K562 (cell line): ENCODE measurements around the gene SLC24A3. TPM values are rescaled to one million over a fixed set of nuclear protein-coding genes. Genes with fewer than 3 reads are reported as not detected.

Experiments used
- FOXJ2 ChIP-seq: fragments of 200-800 bp; sonication (Bioruptor generic); IDR thresholded peaks from 2 replicates; pipeline ENCODE4 v1.6.1; 2016; ENCODE audit warnings: missing genetic modification characterization, missing compliant biosample characterization
- KDM5B ChIP-seq: fragments of 200-600 bp; sonication (generic); IDR thresholded peaks from 2 replicates; pipeline ENCODE4 v1.6.1; 2012; ENCODE audit warnings: low read depth, mild to moderate bottlenecking, moderate library complexity, low read length, control low read depth, inconsistent platforms; ENCODE audit not compliant: insufficient replicate concordance
- POLR2G ChIP-seq: fragments of 200-400 bp; formaldehyde crosslinking; IDR thresholded peaks from 2 replicates; pipeline ENCODE4 v1.6.1; 2017; ENCODE audit warnings: low read depth, mild to moderate bottlenecking, antibody characterized with exemption, low read length, moderate library complexity
- PYGO2 ChIP-seq: fragments of 450-650 bp; IDR thresholded peaks from 2 replicates; pipeline ENCODE4 v1.6.1; 2016; ENCODE audit warnings: mild to moderate bottlenecking, missing genetic modification characterization, moderate library complexity, missing compliant biosample characterization
- RUNX1 ChIP-seq: sonication (generic); IDR thresholded peaks from 2 replicates; pipeline ENCODE4 v1.6.1; 2016; ENCODE audit warnings: antibody characterized with exemption, low read depth
- SRSF7 ChIP-seq: fragments of 200-400 bp; formaldehyde crosslinking; optimal IDR thresholded peaks from 2 replicates; pipeline ENCODE3; 2017; ENCODE audit warnings: mild to moderate bottlenecking, low read depth, low read length
- ZBTB33 ChIP-seq: sonication (generic); formaldehyde crosslinking; IDR thresholded peaks from 2 replicates; pipeline ENCODE4 v1.8.1; 2023; ENCODE audit warnings: mild to moderate bottlenecking, missing genetic modification reagents
- ZNF175 ChIP-seq: fragments of 200-800 bp; sonication (Bioruptor generic); IDR thresholded peaks from 2 replicates; pipeline ENCODE4 v1.6.1; 2016; ENCODE audit warnings: low read depth, mild to moderate bottlenecking, missing genetic modification characterization, missing compliant biosample characterization
- ZNF584 ChIP-seq: fragments of 200-800 bp; sonication (Bioruptor generic); IDR thresholded peaks from 2 replicates; pipeline ENCODE4 v1.6.1; 2016; ENCODE audit warnings: low read depth, mild to moderate bottlenecking, missing genetic modification characterization, missing compliant biosample characterization
- polyA plus RNA-seq, 8 experiments: library from polyadenylated mRNA; depleted of rRNA in 4 of 8; stranded (reverse) in 5 of 8; unstranded in 3 of 8; fragments of >200 nt; fragmentation: Nextera tagmentation in 2 of 8; fragmentation: Illumina TruSeq in 1 of 8; extraction: Ambion mirVana in 2 of 8; extraction: Trizol in 1 of 8; gene quantifications; 2 replicates each; pipeline versions ENCODE4 v1.2.1 to v1.2.3, GENCODE V29; 2011 to 2014; ENCODE audit warnings: inconsistent platforms in 1 of 8, missing spikeins in 1 of 8
- total RNA-seq, 7 experiments: library from RNA; depleted of rRNA in 6 of 7; stranded (reverse); fragments of >200 nt in 6 of 7; fragmentation: Illumina TruSeq in 2 of 7; extraction: Trizol in 2 of 7; gene quantifications; 2 replicates each; pipeline versions ENCODE4 v1.2.1 to v1.2.3, GENCODE V29; 2011 to 2021; ENCODE audit warnings: low replicate concordance in 1 of 7
- TF ChIP-seq, protein P1 (sequence below): sonication (generic); formaldehyde crosslinking; IDR thresholded peaks from 2 replicates; pipeline ENCODE4 v1.8.0; 2022; ENCODE audit warnings: missing genetic modification reagents, mild to moderate bottlenecking, moderate library complexity, borderline replicate concordance

SLC24A3 gene
- total and polyA plus RNA-seq, 9 of the 15 experiments (the other 6 are each of a cell fraction or from before 2014, with no cell fraction given), result not detected

DNA sequence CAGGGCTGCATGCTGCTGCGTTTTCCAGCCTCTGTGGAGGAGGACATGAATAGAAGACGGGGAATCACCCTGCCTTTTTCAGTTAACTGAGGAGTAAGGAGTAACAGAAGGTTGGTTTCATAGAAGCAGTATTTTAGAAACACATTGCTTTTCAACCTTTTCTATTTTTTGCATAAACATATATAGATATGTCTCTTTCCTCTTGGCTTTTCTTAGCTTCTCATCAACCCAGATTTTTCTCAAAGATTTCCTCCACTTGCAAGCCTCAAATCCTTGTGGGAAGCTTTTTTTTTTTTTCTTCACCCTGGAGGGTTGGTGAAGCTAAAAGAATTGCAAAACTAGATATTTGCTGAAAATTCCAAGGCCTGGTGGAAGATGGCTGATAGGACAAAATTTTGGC, 6.0 kb downstream of the SLC24A3 start (continued):
- TF ChIP-seq ZBTB33 (CRISPR knock-in tag) (no peak), PYGO2 (tag) (no peak), RUNX1 (no peak), ZNF175 (CRISPR knock-in tag) (no peak), SRSF7 (no peak), KDM5B (no peak), ZNF584 (CRISPR knock-in tag) (no peak), POLR2G (no peak), FOXJ2 (tag) (no peak)
- TF ChIP-seq, protein P1, sequence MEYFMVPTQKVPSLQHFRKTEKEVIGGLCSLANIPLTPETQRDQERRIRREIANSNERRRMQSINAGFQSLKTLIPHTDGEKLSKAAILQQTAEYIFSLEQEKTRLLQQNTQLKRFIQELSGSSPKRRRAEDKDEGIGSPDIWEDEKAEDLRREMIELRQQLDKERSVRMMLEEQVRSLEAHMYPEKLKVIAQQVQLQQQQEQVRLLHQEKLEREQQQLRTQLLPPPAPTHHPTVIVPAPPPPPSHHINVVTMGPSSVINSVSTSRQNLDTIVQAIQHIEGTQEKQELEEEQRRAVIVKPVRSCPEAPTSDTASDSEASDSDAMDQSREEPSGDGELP (CRISPR knock-in tag), result no peak
- TF ChIP-seq, all 486 proteins: peak for 0
